Adipocyte (in vitro differentiated cells): ENCODE measurements around the gene RAB6B.

ENCODE experiments used
- DNase-seq: peaks from one replicate; pipeline ENCODE4 v3.0.0-alpha.2; 2015; ENCODE audit warnings: low read depth
- H3K27me3 ChIP-seq: replicated peaks from 2 replicates; pipeline ENCODE4 v1.7.0; 2013; ENCODE audit warnings: mild to moderate bottlenecking, low read length, moderate library complexity; ENCODE audit not compliant: control insufficient read depth, insufficient read depth
- H3K36me3 ChIP-seq: 2 replicates; pipeline ENCODE4 v1.7.0; 2013; ENCODE audit warnings: low read length, mild to moderate bottlenecking, moderate library complexity; ENCODE audit not compliant: control insufficient read depth, insufficient read depth, severe bottlenecking
- H3K4me1 ChIP-seq: 2 replicates; pipeline ENCODE4 v1.7.0; 2013; ENCODE audit warnings: mild to moderate bottlenecking, low read length, moderate library complexity; ENCODE audit not compliant: control insufficient read depth, insufficient read depth
- H3K4me3 ChIP-seq: 2 replicates; pipeline ENCODE4 v1.7.0; 2013; ENCODE audit warnings: mild to moderate bottlenecking, low read length, moderate library complexity
- H3K9ac ChIP-seq: 2 replicates; pipeline ENCODE4 v1.7.0; 2013; ENCODE audit warnings: mild to moderate bottlenecking, low read length, moderate library complexity
- H3K9me3 ChIP-seq: 2 replicates; pipeline ENCODE4 v1.7.0; 2013; ENCODE audit warnings: mild to moderate bottlenecking, low read length, moderate library complexity; ENCODE audit not compliant: control insufficient read depth

The RAB6B gene

DNA sequence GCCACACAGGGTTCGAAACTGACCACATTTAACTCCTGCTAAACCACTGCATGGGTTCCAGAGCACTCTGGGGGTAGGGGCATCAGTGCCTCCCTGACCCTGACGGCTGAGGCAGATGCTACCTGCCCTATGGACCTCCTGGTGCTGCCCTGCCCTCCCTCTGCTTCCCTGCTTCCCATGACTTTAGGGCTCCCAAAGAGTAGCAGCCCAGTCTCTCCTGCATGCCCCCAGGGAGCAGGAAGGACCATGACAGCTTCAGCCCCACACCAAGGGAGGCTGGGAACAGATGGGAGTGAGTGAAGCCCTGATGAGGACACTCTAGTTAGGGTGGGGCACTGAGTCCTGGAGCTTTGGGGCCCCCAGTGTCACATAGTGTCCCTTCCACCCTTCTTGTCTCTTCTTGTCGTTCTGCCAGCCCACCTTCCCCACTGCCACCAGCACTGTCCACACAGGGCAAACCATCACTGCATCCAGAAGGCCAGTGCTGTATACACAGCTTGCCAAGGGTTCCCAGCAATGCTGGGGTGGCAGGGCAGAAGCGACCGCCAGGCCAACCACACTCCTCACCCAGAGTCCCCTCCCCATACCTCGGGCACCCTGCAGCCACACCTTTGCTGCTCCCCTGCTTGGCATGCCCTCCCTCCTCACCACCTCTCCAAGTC is 59.1 kb downstream of the RAB6B start:
- no peak overlapping the region for H3K4me3 ChIP-seq
- H3K36me3 ChIP-seq, result peaks cover 11% of the 10 kb centered on the region
- H3K9ac ChIP-seq, result no peak overlapping the region
- no peak for DNase-seq
- H3K27me3 ChIP-seq, result peaks cover 4% of the 10 kb centered on the region
- no peaks in the 10 kb centered on the region for H3K9me3 ChIP-seq
- no peaks in the 10 kb centered on the region for H3K4me1 ChIP-seq

DNA sequence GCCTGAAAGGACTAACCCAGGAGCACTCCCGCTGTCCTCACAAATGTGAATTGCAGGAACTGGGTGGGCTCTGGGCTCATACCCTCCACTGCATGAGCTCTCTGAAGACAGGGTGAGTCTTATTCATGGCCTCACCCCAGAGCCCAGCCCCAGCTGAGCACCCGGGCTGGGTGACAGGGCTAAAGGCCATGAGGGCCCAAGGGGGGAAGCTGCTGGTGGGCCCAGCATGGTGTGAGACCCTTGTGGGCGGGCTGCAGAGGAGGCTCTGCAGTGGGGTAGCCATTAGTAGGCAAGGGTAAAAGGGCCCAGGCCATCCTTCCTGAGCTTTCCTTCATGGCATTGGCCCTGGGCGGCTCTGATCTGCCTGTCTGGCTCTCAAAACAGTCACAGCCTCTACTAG is 59.7 kb downstream of the RAB6B start:
- Histone ChIP-seq H3K27me3 (no peaks in the 10 kb centered on the region), H3K9me3 (no peaks in the 10 kb centered on the region), H3K4me1 (no peaks in the 10 kb centered on the region), H3K4me3 (no peak overlapping the region), H3K36me3 (peaks cover 11% of the 10 kb centered on the region), H3K9ac (no peak overlapping the region)
- DNase-seq, result no peak

DNA sequence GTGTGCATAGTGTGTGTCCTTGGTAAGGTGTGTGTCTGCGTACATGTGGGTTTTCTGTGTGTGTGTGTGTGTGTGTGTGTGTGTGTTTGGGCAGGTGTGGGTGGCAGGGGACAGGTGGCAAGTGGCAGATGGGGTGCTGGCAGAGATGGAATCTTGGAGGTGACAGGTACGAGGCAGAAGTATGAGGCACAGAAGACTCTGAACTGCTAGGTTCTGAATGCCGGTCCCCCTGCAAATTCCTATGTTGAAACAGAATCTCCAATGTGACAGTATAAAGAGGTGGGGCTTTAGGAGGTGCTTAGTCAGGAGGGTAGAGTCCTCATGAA is 60.3 kb downstream of the RAB6B start:
- Histone ChIP-seq H3K9ac (no peak overlapping the region), H3K36me3 (peaks cover 11% of the 10 kb centered on the region), H3K4me1 (no peaks in the 10 kb centered on the region), H3K4me3 (no peak overlapping the region), H3K9me3 (no peaks in the 10 kb centered on the region), H3K27me3 (no peaks in the 10 kb centered on the region)
- DNase-seq, result no peak

DNA sequence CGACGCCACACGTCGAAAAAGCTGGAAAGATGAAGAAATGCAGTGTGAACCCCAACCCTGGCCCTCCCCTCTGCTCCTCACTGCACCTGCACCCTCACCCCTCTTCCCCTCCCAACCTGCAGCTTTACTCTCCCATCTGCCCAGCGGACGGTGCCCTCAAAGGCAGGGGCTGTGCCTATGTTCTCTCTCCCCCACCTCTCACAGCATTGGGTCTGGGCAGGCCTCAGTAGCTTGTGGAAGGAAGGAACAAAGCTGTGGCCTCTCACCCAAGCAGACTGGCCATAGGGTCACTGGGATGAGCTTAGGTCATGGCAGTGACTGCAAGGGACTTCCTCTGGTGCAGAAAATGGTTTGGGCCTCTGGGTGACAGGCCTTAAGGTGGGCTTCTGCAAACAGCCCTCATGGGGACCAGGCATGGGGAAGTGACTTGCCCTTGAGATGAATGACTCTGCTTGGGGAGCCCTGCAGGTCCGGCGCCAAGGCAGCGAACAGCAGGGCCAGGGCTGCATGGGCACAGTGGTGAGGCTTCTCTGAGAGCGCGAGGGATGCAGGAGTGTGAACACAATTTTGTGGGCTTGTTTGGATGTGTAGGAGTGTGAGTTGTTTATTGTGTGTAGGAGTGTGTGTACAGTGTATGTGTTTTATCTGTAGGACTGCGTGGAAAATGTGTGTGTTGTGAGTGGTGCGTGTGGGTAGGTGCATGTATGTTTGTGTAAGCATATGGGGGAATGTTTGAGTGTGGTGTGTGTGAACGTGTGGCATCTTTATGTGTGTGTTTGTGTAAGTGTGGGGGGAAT is 60.9 kb downstream of the RAB6B start:
- no peak overlapping the region for H3K4me3 ChIP-seq
- no peak for DNase-seq
- no peaks in the 10 kb centered on the region for H3K9me3 ChIP-seq
- peaks cover 11% of the 10 kb centered on the region for H3K36me3 ChIP-seq
- H3K27me3 ChIP-seq, result no peaks in the 10 kb centered on the region
- no peaks in the 10 kb centered on the region for H3K4me1 ChIP-seq
- H3K9ac ChIP-seq, result no peak overlapping the region

DNA sequence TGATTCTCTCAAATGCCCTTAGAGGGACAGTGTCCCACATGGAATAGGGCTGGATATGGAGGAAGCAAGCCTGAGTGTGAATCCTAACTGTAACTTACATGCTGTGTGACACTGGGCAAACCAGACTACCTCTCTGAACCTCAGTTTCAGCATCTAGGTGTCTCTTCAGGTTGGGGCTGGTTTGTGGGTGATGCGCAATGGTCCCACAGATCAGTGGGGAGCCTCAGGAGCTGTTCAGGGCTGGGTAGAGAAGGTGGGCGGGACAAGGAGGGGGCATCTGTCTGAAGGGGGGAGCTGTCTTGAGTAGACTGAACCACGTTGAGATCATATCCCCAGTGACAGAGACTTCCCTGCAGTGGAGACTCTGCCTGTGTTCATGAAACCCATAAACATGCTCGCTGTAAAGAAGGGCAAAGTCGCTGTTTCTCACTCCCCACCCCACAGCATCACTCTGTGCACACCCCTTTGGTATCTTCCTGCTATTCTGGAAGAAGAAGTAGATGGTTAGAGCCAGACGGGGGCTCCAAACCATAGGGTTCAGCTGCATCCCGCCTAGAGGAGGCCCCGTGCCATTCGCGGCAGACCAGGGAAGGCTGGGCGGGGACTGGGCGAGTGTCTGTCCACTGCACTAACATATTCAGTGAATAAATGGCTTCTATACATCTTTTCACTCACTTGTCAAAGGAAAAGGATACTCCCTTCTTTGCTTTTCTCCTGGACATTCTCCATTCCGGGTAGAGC is 61.6 kb downstream of the RAB6B start:
- Histone ChIP-seq H3K4me3 (no peak overlapping the region), H3K9ac (no peak overlapping the region), H3K9me3 (no peaks in the 10 kb centered on the region), H3K27me3 (no peaks in the 10 kb centered on the region), H3K4me1 (no peaks in the 10 kb centered on the region), H3K36me3 (peaks cover 7% of the 10 kb centered on the region)
- no peak for DNase-seq

DNA sequence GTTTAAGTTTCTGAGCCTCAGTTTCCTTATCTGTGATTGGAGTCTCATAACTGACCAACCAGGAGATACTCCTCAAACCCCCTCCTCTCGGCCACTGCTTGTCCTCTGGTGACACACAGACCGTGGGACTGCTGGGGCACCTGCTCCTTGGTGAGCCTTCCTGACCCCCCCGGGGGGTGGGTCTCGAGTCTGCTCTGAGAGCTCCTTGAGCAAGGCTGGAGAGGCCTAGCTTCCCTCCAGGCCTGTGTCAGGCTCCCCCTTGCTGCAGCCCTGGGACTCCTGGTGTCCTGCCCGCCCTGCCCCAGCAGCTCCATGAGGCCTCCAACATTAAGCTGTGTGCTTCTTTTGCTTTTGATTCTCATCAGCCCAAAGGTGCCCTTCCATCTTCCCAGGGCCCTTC is 62.4 kb downstream of the RAB6B start:
- no peak overlapping the region for H3K4me3 ChIP-seq
- DNase-seq, result no peak
- no peaks in the 10 kb centered on the region for H3K27me3 ChIP-seq
- no peaks in the 10 kb centered on the region for H3K9me3 ChIP-seq
- H3K4me1 ChIP-seq, result no peaks in the 10 kb centered on the region
- peaks cover 3% of the 10 kb centered on the region for H3K36me3 ChIP-seq
- H3K9ac ChIP-seq, result no peak overlapping the region

DNA sequence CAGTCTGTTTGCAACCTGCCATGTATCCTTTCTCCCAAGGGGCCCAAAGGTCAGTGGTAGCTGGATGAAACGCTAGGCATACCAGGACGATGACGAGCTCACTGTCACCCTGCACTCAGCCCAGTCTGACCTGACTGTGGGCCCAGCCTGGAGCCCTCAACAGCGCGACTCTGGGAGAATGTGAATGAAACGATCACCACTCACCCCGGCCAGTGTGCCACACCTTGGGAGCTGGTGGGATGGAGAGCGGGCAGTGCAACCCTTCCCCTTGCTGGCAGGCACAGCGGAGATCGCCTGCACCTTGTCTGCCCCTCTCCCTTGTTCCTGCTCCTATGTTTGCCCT is 62.9 kb downstream of the RAB6B start:
- Histone ChIP-seq H3K4me3 (no peak overlapping the region), H3K9me3 (no peaks in the 10 kb centered on the region), H3K36me3 (peaks cover 3% of the 10 kb centered on the region), H3K27me3 (no peaks in the 10 kb centered on the region), H3K9ac (no peak overlapping the region), H3K4me1 (no peaks in the 10 kb centered on the region)
- DNase-seq, result no peak

DNA sequence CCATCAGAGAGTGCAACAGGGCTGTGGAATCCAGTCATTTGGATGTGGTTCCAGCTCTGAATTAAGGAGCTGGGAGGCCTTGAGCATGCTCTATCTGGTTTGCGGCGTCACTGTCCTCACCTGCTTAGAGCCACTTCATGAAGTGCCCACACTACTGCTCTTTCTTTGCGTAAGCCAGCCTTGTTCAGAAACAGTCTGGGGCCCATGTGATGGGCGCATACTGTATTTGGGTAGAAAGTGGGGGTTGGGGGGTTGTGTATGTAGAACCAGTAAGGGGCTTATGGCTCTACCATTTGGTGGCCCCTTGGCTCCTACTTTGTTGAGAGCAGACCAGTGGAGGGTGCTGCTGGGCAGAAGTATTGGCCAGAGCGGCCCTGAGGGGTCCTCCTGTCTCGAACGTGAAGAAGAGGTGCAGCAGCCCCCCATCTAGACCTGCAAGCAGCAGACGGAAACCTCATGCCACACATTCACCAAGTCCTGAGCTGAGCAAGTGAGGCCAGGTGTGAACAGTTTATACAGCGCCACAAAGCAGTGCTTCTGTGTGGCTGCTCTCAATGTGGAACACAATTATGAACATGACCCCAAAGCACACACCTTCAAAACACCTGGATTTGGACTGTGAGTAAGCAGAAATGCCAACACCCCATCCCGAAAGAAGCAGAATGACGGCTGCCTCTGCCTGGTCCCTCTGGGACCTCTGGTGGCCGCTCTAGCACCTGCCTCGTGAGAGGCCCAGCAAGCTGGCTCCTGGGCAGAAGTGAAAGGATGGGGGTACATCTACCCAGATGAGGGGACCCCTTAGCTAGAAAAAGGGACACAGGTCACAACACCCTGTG is 63.5 kb downstream of the RAB6B start:
- no peaks in the 10 kb centered on the region for H3K27me3 ChIP-seq
- no peak overlapping the region for H3K9ac ChIP-seq
- DNase-seq, result no peak
- H3K4me3 ChIP-seq, result no peak overlapping the region
- H3K36me3 ChIP-seq, result peaks cover 3% of the 10 kb centered on the region
- H3K4me1 ChIP-seq, result no peaks in the 10 kb centered on the region
- H3K9me3 ChIP-seq, result no peaks in the 10 kb centered on the region

DNA sequence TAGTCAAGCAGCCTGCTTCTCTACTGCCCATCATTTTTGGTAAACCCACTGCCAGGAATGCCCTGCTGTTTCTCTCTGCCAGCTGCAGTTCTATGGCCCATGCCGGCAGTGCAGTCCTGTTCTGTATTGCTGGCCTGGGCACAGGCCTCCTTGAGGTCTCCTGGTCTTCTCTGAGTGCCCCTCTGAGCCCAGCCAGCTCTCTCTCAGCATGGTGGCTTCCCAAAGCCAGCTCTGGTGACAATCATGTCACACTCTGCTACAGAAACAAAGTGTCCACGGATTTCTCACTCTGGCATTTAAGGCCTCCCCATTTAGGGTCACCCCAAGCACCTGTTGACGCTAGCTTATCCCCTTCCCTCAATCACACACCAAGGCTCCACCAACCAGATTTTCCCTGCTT is 65.6 kb downstream of the RAB6B start:
- DNase-seq, result no peak
- no peaks in the 10 kb centered on the region for H3K9me3 ChIP-seq
- no peak overlapping the region for H3K4me3 ChIP-seq
- peaks cover 1% of the 10 kb centered on the region for H3K36me3 ChIP-seq
- H3K4me1 ChIP-seq, result no peaks in the 10 kb centered on the region
- no peaks in the 10 kb centered on the region for H3K27me3 ChIP-seq
- no peak overlapping the region for H3K9ac ChIP-seq

DNA sequence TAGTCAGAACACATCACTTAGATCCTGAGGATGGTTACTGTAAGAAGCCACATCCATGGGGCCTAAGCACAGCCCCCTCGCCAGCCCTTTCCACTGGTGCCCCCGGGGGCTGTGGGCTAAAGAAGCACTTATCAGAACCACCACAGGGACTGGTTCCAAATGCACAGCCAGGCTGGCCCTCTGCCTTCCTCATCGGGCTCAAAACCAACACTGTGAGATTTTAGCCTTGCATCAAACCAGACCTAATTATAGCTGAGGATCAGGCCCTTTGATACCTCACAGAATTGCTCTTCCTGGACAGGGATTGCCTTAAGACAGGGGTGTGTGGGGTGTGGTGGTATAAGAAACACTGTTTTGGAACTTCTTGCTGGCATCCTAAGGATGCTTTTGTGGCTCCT is 66.4 kb downstream of the RAB6B start:
- Histone ChIP-seq H3K9ac (no peak overlapping the region), H3K9me3 (no peaks in the 10 kb centered on the region), H3K4me1 (no peaks in the 10 kb centered on the region), H3K4me3 (no peak overlapping the region), H3K36me3 (peaks cover 4% of the 10 kb centered on the region), H3K27me3 (no peaks in the 10 kb centered on the region)
- DNase-seq, result no peak
